Bronchial epithelial cell (primary cell): Measurements from ENCODE around the gene PSEN1. TPM values are rescaled to one million over a fixed set of nuclear protein-coding genes. Genes with fewer than 3 reads are reported as not detected.

Experiments
- DNase-seq: peaks from one replicate; pipeline ENCODE4 v3.0.0-alpha.2; 2010; ENCODE audit warnings: low read depth
- FAIRE-seq: peaks from 2 replicates; lab custom pipeline; 2011; peaks lifted over from hg19 to GRCh38; lab: Jason Lieb, UNC
- H3K27me3 ChIP-seq: 2 replicates; pipeline ENCODE4 v1.5.1; 2011; ENCODE audit warnings: low read length; ENCODE audit not compliant: control insufficient read depth, insufficient read depth
- H3K36me3 ChIP-seq: 2 replicates; pipeline ENCODE4 v1.5.1; 2011; ENCODE audit warnings: low read length; ENCODE audit not compliant: control insufficient read depth, insufficient read depth
- H3K4me3 ChIP-seq: 2 replicates; pipeline ENCODE4 v1.5.1; 2011; ENCODE audit warnings: mild to moderate bottlenecking, low read depth, low read length, control low read depth
- total RNA-seq: library from RNA; depleted of rRNA; stranded (reverse); fragments of >200 nt; gene quantifications from 2 replicates; pipeline ENCODE4 v1.2.1, GENCODE V29; 2014
- TF ChIP-seq, protein P1 (sequence below): IDR thresholded peaks from 2 replicates; pipeline ENCODE4 v1.5.1; 2011; ENCODE audit warnings: mild to moderate bottlenecking, moderate library complexity, low read length, control low read depth, inconsistent platforms; ENCODE audit not compliant: insufficient read depth, severe bottlenecking

Gene PSEN1
- 78.5 and 86.1 TPM in 2 replicates for total RNA-seq

DNA sequence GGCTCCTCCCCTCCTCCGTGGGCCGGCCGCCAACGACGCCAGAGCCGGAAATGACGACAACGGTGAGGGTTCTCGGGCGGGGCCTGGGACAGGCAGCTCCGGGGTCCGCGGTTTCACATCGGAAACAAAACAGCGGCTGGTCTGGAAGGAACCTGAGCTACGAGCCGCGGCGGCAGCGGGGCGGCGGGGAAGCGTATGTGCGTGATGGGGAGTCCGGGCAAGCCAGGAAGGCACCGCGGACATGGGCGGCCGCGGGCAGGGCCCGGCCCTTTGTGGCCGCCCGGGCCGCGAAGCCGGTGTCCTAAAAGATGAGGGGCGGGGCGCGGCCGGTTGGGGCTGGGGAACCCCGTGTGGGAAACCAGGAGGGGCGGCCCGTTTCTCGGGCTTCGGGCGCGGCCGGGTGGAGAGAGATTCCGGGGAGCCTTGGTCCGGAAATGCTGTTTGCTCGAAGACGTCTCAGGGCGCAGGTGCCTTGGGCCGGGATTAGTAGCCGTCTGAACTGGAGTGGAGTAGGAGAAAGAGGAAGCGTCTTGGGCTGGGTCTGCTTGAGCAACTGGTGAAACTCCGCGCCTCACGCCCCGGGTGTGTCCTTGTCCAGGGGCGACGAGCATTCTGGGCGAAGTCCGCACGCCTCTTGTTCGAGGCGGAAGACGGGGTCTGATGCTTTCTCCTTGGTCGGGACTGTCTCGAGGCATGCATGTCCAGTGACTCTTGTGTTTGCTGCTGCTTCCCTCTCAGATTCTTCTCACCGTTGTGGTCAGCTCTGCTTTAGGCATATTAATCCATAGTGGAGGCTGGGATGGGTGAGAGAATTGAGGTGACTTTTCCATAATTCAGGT lies at the start of gene PSEN1:
Gene PSEN1 (plus strand): TSS at position 121 of the 839 bp plus-strand sequence. CDS start 11,513 bp downstream, outside the sequence.
- peak within 1 kb of the TSS; percentile 85 for H3K4me3 ChIP-seq
- DNase-seq (peak; percentile 80), FAIRE-seq (no peak)

DNA sequence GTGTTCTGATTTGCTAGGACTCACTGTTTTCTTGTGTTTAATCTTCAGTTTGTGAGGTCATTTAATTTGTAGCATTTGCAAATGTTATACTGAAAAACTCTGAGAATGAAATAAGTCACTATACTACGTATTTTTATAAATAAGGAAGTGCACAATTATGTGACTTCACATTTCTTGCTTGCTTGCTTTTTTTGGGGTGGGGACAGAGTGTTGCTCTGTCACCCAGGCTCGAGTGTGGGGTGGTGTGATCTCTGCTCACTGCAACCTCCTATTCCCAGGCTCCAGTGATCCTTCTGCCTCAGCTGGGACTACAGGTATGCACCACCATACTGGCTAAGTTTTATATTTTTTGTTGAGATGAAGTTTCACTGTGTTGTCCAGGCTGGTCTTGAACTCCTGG lies 45.3 kb upstream of the PSEN1 start:
- Histone ChIP-seq H3K27me3 (no peaks in the 10 kb centered on the region), H3K4me3 (no peak overlapping the region), H3K36me3 (peaks cover 8% of the 10 kb centered on the region)
- no peak for FAIRE-seq
- no peak for DNase-seq
- TF ChIP-seq, protein P1, sequence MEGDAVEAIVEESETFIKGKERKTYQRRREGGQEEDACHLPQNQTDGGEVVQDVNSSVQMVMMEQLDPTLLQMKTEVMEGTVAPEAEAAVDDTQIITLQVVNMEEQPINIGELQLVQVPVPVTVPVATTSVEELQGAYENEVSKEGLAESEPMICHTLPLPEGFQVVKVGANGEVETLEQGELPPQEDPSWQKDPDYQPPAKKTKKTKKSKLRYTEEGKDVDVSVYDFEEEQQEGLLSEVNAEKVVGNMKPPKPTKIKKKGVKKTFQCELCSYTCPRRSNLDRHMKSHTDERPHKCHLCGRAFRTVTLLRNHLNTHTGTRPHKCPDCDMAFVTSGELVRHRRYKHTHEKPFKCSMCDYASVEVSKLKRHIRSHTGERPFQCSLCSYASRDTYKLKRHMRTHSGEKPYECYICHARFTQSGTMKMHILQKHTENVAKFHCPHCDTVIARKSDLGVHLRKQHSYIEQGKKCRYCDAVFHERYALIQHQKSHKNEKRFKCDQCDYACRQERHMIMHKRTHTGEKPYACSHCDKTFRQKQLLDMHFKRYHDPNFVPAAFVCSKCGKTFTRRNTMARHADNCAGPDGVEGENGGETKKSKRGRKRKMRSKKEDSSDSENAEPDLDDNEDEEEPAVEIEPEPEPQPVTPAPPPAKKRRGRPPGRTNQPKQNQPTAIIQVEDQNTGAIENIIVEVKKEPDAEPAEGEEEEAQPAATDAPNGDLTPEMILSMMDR: no peak

More for the DNA sequence above, at the start of gene PSEN1:
- Histone ChIP-seq H3K36me3 (peaks cover 1% of the 10 kb centered on the region), H3K27me3 (no peaks in the 10 kb centered on the region)
- TF ChIP-seq, protein P1: no peak

DNA sequence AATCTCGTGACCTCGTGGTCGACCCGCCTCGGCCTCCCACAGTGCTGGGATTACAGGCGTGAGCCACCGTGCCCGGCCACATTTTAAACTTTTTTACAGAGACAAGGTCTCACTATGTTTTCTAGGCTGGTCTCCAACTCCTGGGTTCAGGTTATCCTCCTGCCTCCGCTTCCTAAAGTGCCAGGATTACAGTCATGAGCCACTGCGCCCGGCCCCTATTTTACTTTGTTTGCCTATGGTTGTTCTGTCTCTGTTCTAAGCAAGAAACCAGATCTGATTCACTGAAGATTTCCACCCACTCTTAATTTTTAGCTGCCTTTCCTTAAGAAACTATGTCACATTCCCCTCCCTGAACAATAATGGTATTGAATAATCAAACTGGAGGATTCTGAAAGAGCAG lies 38.9 kb upstream of the PSEN1 start:
- TF ChIP-seq, protein P1: no peak
- no peak for DNase-seq
- H3K36me3 ChIP-seq: peaks cover 7% of the 10 kb centered on the region
- H3K27me3 ChIP-seq: no peaks in the 10 kb centered on the region
- H3K4me3 ChIP-seq: no peak overlapping the region
- no peak for FAIRE-seq

DNA sequence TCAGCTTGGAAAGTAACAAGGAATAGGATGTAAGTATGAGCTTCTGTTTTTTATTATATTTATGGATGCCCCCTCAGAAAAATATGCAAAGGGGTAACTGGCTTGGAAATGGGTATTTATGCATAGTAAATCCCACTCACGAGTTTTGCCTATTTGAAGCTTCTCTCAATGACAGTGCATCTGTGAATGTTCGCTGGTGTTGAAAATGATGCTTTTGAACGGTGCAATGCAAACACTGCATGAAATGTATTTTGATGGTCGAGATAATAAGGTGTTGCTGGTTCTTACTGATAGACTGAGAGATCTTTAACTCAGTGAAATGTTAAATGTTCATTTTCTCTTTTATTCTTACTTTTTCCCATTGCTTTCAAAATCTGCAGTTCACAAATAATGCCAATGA lies 36.0 kb upstream of the PSEN1 start:
- FAIRE-seq (no peak), DNase-seq (no peak)
- TF ChIP-seq, protein P1: no peak
- Histone ChIP-seq H3K36me3 (peaks cover 19% of the 10 kb centered on the region), H3K27me3 (no peaks in the 10 kb centered on the region), H3K4me3 (no peak overlapping the region)

DNA sequence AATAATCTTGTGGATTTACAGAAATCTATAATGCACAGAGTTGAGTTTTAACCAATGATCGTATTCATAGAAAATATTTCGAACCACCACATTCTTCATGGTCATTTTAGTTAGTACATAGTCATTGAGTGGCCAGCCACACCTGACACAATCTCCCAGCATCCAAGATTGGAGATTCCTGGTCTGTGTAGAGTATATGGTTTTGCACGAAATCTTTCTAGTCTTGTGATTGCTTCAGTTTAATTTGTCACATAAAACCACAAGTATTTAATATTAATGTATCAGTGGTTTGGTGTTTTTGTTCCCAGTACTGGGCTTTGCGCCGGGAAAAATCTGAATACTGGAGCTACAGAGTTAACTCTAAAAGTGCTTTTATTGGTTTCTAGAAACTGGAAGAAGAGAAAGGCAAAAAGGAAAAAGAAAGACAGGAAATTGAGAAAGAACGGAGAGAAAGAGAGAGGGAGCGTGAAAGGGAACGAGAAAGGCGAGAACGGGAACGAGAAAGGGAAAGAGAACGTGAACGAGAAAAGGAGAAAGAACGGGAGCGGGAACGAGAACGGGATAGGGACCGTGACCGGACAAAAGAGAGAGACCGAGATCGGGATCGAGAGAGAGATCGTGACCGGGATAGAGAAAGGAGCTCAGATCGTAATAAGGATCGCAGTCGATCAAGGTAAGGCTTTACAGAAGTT lies 33.4 kb upstream of the PSEN1 start:
- Histone ChIP-seq H3K36me3 (peaks cover 20% of the 10 kb centered on the region), H3K27me3 (no peaks in the 10 kb centered on the region), H3K4me3 (no peak overlapping the region)
- DNase-seq (no peak), FAIRE-seq (no peak)
- TF ChIP-seq, protein P1: no peak
